ENCODE results near the gene GMCL2.
"Not testable (repeated sequence)": the region's sequence is repeated elsewhere in the genome, so short reads cannot be mapped to it uniquely, and the experiment has no call there.

Gene GMCL2

DNA sequence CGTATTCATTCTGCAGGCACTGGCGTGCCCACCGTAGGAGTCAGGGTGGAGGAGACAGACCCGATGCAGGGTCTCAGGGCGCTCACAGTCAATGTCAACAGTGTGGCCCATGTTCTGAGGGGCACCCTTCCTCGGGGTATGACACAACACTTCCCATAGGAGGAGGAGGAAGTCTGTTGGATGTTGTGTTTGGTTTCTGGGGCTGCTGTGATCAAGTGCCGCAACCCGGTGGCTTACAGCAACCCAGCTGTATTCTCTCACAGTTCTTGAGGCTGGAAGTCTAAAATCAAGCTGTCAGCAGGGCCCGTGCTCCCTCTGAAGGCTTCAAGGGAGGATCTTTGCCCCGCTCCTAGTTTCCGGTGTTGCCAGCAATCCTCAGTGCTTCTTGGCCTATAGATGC, 11.5 kb upstream of the GMCL2 start:
- no peak for DNase-seq (ENCODE audit: low read depth, low spot score)
- no peak overlapping the region for H3K4me3 ChIP-seq (ENCODE audit: low read depth, low read length)
- in situ Hi-C loops (cut with HindIII; ENCODE audit: low sequenced_read_pairs), result no loop called here
- TF ChIP-seq, protein P1, sequence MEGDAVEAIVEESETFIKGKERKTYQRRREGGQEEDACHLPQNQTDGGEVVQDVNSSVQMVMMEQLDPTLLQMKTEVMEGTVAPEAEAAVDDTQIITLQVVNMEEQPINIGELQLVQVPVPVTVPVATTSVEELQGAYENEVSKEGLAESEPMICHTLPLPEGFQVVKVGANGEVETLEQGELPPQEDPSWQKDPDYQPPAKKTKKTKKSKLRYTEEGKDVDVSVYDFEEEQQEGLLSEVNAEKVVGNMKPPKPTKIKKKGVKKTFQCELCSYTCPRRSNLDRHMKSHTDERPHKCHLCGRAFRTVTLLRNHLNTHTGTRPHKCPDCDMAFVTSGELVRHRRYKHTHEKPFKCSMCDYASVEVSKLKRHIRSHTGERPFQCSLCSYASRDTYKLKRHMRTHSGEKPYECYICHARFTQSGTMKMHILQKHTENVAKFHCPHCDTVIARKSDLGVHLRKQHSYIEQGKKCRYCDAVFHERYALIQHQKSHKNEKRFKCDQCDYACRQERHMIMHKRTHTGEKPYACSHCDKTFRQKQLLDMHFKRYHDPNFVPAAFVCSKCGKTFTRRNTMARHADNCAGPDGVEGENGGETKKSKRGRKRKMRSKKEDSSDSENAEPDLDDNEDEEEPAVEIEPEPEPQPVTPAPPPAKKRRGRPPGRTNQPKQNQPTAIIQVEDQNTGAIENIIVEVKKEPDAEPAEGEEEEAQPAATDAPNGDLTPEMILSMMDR (IDR thresholded peaks at IDR 0.05; ENCODE audit: low read depth, low read length), result no peak

DNA sequence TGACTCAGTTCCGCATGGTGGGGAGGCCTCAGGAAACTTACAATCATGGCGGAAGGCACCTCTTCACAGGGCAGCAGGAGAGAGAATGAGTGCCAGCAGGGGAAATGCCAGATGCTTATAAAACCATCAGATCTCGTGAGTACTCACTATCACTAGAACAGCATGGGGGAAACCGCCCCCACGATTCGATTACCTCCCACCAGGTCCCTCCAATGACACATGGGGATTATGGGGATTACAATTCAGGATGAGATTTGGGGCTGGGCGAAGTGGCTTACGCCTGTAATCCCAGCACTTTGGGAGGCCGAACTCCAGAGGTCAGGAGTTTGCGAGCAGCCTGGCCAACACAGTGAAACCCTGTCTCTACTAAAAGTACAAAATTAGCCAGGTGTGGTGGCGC, 11.0 kb upstream of the GMCL2 start:
- in situ Hi-C loops (cut with HindIII; ENCODE audit: low sequenced_read_pairs); DNase-seq (ENCODE audit: low read depth, low spot score); H3K4me3 ChIP-seq (ENCODE audit: low read depth, low read length): not testable (repeated sequence)

DNA sequence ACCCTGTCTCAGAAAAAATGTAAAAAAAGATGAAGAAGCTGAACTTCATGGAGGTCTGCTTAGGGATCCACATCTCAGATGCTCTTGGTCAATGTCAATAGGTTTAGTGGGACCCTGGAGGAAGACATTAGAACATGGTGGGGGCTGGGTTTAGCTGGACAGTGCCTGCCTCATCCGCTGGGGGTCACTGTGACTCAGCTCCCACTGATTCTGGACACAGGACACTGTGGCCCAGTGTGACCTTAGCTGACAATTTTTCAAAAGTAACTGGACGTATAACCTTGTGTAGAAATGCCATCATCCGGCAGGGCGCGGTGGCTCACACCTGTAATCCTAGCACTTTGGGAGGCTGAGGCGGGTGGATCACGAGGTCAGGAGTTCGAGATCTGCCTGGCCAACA, 9.8 kb upstream of the GMCL2 start:
- in situ Hi-C loops (cut with HindIII; ENCODE audit: low sequenced_read_pairs), result no loop called here
- no peak for DNase-seq (ENCODE audit: low read depth, low spot score)
- TF ChIP-seq, protein P1 (IDR thresholded peaks at IDR 0.05; ENCODE audit: low read depth, low read length), result peak; percentile 46
- H3K4me3 ChIP-seq (ENCODE audit: low read depth, low read length), result no peak overlapping the region

DNA sequence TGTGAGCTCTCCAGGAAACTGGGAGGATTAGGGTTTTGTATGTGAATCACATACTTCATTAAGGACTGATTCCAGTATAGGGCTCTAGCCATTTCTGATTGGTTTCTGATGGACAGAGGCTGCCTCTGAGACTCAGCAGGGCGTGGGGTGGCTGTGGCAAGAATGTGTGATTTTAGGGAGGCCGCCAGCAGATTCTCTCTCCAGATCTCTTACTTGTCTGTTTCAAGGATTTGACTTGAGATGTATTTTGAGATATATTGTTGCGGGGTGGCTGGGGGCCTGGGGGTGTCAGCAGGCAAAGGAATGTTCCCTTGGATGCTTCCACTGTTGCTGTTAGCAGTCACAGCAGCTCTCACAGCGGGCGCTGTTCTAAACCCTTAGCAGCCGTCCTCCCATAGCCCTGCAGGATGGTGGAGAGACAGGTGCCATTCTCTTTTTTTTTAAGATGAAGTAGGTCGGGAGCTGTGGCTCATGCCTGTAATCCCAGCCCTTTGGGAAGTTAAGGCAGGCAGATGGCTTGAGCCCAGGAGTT, 9.2 kb upstream of the GMCL2 start:
- DNase-seq (ENCODE audit: low read depth, low spot score), result no peak
- no peak overlapping the region for H3K4me3 ChIP-seq (ENCODE audit: low read depth, low read length)
- in situ Hi-C loops (cut with HindIII; ENCODE audit: low sequenced_read_pairs), result no loop called here
- TF ChIP-seq, protein P1 (IDR thresholded peaks at IDR 0.05; ENCODE audit: low read depth, low read length), result no peak

DNA sequence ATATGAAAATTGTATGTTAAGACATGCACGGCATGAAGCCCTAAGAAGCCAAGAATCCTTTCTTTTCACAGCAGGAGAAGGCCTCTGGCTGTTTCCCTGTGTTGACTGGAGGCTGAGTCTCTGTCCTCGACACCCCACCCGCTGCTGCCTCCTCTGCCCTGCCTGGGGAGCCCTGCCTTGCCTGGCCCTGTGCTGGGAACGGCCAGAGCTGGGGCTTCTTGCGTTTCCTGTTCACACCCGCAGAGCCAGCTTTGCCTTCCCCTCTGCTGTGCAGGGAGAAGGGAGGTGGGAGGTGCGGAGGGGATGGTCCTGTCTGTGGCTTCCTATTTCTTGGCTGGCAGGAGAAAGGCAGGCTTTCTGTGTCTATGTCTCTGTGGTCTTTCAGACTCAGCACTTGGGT, 6.9 kb upstream of the GMCL2 start:
- H3K4me3 ChIP-seq (ENCODE audit: low read depth, low read length), result no peak overlapping the region
- in situ Hi-C loops (cut with HindIII; ENCODE audit: low sequenced_read_pairs), result no loop called here
- TF ChIP-seq, protein P1 (IDR thresholded peaks at IDR 0.05; ENCODE audit: low read depth, low read length), result no peak
- DNase-seq (ENCODE audit: low read depth, low spot score), result no peak

DNA sequence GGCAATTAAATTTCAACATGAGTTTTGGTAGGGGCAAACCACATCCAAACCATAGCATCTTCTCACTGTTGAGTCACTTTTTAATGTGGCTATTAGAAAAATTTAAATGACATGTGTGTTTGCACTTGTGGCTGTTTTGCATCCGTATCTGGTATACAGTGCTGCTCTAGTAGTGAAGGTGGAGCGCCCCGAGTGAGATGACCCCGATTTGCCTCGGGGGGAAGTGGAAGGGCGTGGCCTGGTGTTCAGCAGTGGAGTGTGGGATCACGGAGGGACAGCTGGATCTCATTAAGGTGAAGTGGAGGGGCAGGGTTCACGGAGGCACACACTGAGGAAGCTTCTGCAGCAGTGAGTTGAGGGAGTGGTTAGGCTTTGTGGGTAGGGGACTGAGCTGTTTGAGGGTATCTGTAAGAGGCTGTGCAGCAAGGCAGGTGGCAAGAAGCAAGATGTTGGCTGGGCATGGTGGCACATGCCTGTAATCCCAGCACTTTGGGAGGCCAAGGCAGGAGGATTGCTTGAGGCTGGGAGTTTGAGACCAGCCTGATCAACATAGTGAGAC, 6.2 kb upstream of the GMCL2 start:
- in situ Hi-C loops (cut with HindIII; ENCODE audit: low sequenced_read_pairs), result no loop called here
- TF ChIP-seq, protein P1 (IDR thresholded peaks at IDR 0.05; ENCODE audit: low read depth, low read length), result no peak
- DNase-seq (ENCODE audit: low read depth, low spot score), result no peak
- H3K4me3 ChIP-seq (ENCODE audit: low read depth, low read length), result no peak overlapping the region

DNA sequence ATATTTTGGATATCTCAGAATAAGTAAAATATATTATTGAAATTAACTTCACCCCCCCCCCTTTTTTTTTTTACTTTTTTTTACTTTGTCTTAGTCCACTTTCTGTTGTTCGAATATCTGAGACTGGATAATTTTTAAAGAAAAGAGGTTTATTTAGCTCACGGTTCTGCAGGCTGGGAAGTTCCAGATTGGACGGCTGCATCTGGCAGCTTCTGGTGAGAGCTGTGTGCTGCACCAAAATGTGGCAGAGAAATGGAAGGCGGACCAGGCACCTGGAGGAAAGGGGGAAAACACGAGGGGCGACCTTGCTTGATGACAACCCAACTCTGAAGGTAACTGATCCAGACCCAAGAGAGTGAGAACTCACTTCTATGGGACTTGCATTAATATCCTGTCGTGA, 5.6 kb upstream of the GMCL2 start:
- TF ChIP-seq, protein P1 (IDR thresholded peaks at IDR 0.05; ENCODE audit: low read depth, low read length), result no peak
- in situ Hi-C loops (cut with HindIII; ENCODE audit: low sequenced_read_pairs), result no loop called here
- DNase-seq (ENCODE audit: low read depth, low spot score), result no peak
- H3K4me3 ChIP-seq (ENCODE audit: low read depth, low read length), result no peak overlapping the region

All from astrocyte of the spinal cord (primary cell).